IMR-90 (cell line): ENCODE data around the gene GFPT1. TPM values are rescaled to one million over a fixed set of nuclear protein-coding genes. Genes with fewer than 3 reads are reported as not detected.
A peak's percentile ranks its signal among the peaks of the same experiment; 100 is the strongest.

ENCODE experiments used
- ATAC-seq: fragments of 200-7000 bp; cut with Tn5 transposase; 2 replicates; pipeline ENCODE4 v1.9.1; 2020; ENCODE audit warnings: low read depth, mild to moderate bottlenecking, moderate library complexity
- BruUV-seq: library from RNA; stranded (reverse); fragments of 400-500 nt; replicated peaks from 2 replicates; lab custom pipeline; 2021; lab: Mats Ljungman, UMichigan
- CTCF ChIA-PET: fragments of 300-600 bp; formaldehyde crosslinking; extraction: SDS; loops from one replicate; lab custom pipeline; 2021; ENCODE audit warnings: antibody characterized with exemption; lab: Yijun Ruan, JAX
- POLR2A ChIA-PET: fragments of 300-600 bp; sonication (Branson Sonifier 250); formaldehyde crosslinking; loops from one replicate; lab custom pipeline; 2022; ENCODE audit warnings: antibody characterized with exemption; ENCODE audit not compliant: unreplicated experiment; lab: Charles Lee
- DNase-seq: peaks from one replicate; pipeline ENCODE4 v3.0.0; 2013
- H2AFZ ChIP-seq: replicated peaks from 2 replicates; pipeline ENCODE3; 2013; ENCODE audit warnings: low read length, mild to moderate bottlenecking; ENCODE audit not compliant: poor library complexity
- H2AK5ac ChIP-seq: 2 replicates; pipeline ENCODE4 v1.6.1; 2013; ENCODE audit warnings: low read depth, low read length, inconsistent platforms
- H2AK9ac ChIP-seq: replicated peaks from 2 replicates; pipeline ENCODE3; 2013; ENCODE audit warnings: mild to moderate bottlenecking, low read depth, low read length, moderate library complexity; ENCODE audit not compliant: poor library complexity
- H2BK120ac ChIP-seq: 2 replicates; pipeline ENCODE4 v1.6.1; 2013; ENCODE audit warnings: low read depth, low read length, inconsistent platforms
- H2BK15ac ChIP-seq: 3 replicates; pipeline ENCODE4 v1.6.1; 2013; ENCODE audit warnings: low read depth, low read length, inconsistent platforms
- H2BK20ac ChIP-seq: 2 replicates; pipeline ENCODE4 v1.6.1; 2013; ENCODE audit warnings: low read depth, mild to moderate bottlenecking, inconsistent platforms, low read length, moderate library complexity
- H2BK5ac ChIP-seq: 2 replicates; pipeline ENCODE4 v1.6.1; 2013; ENCODE audit warnings: mild to moderate bottlenecking, low read depth, low read length, inconsistent platforms; ENCODE audit not compliant: poor library complexity, severe bottlenecking
- H3K14ac ChIP-seq: replicated peaks from 2 replicates; pipeline ENCODE4 v1.6.1; 2013; ENCODE audit warnings: low read depth, low read length, inconsistent platforms
- H3K18ac ChIP-seq: 2 replicates; pipeline ENCODE4 v1.6.1; 2013; ENCODE audit warnings: low read depth, low read length, control low read depth
- H3K23ac ChIP-seq: 2 replicates; pipeline ENCODE4 v1.6.1; 2013; ENCODE audit warnings: low read depth, low read length, inconsistent platforms
- H3K27ac ChIP-seq: 2 replicates; pipeline ENCODE4 v1.5.1; 2013; ENCODE audit warnings: mild to moderate bottlenecking, control low read depth, low read length; ENCODE audit not compliant: insufficient read depth
- H3K27me3 ChIP-seq: 2 replicates; pipeline ENCODE4 v1.6.1; 2013; ENCODE audit warnings: low read length; ENCODE audit not compliant: control insufficient read depth, insufficient read depth
- H3K36me3 ChIP-seq: 2 replicates; pipeline ENCODE4 v1.6.1; 2013; ENCODE audit warnings: low read length, mixed read lengths; ENCODE audit not compliant: control insufficient read depth, insufficient read depth
- H3K4ac ChIP-seq: 2 replicates; pipeline ENCODE4 v1.6.1; 2013; ENCODE audit warnings: low read depth, low read length, inconsistent platforms
- H3K4me1 ChIP-seq: 2 replicates; pipeline ENCODE4 v1.6.1; 2013; ENCODE audit warnings: low read length, mixed read lengths; ENCODE audit not compliant: control insufficient read depth, insufficient read depth
- H3K4me2 ChIP-seq: 2 replicates; pipeline ENCODE4 v1.6.1; 2013; ENCODE audit warnings: low read depth, mild to moderate bottlenecking, control low read depth, low read length, moderate library complexity
- H3K4me3 ChIP-seq: 2 replicates; pipeline ENCODE4 v1.5.1; 2013; ENCODE audit warnings: low read depth, mild to moderate bottlenecking, control low read depth, low read length, moderate library complexity; ENCODE audit not compliant: insufficient read depth
- H3K56ac ChIP-seq: 2 replicates; pipeline ENCODE4 v1.6.1; 2013; ENCODE audit warnings: low read length, inconsistent platforms; ENCODE audit not compliant: insufficient read depth; ENCODE audit errors: extremely low read depth
- H3K79me1 ChIP-seq, 2 experiments: 2 replicates each; pipeline ENCODE4 v1.6.1; 2013; ENCODE audit warnings: low read length in 2 of 2, inconsistent platforms in 1 of 2, low read depth in 1 of 2
- H3K9ac ChIP-seq: 2 replicates; pipeline ENCODE4 v1.6.1; 2013; ENCODE audit warnings: low read depth, low read length, control low read depth
- H3K9me1 ChIP-seq: 2 replicates; pipeline ENCODE4 v1.6.1; 2013; ENCODE audit warnings: low read length, inconsistent platforms; ENCODE audit not compliant: insufficient read depth
- H3K9me3 ChIP-seq: 2 replicates; pipeline ENCODE4 v1.6.1; 2013; ENCODE audit warnings: low read length; ENCODE audit not compliant: control insufficient read depth, insufficient read depth
- H4K20me1 ChIP-seq: 2 replicates; pipeline ENCODE4 v1.6.1; 2013; ENCODE audit warnings: low read length, inconsistent platforms; ENCODE audit not compliant: insufficient read depth
- H4K5ac ChIP-seq: 2 replicates; pipeline ENCODE4 v1.6.1; 2013; ENCODE audit warnings: mild to moderate bottlenecking, low read depth, low read length, control low read depth
- H4K8ac ChIP-seq, 2 experiments: 2 replicates each; pipeline ENCODE4 v1.6.1; 2013; ENCODE audit warnings: low read depth in 2 of 2, low read length in 2 of 2, control low read depth in 1 of 2, inconsistent platforms in 1 of 2
- H4K91ac ChIP-seq: 2 replicates; pipeline ENCODE4 v1.6.1; 2013; ENCODE audit warnings: low read depth, low read length, inconsistent platforms; ENCODE audit not compliant: insufficient read depth
- BHLHE40 ChIP-seq: fragments of 150-350 bp; IDR thresholded peaks from 2 replicates; pipeline ENCODE4 v1.6.1; 2016; ENCODE audit warnings: mild to moderate bottlenecking, low read depth, low read length
- CTCF ChIP-seq: conservative IDR thresholded peaks from 2 replicates; pipeline ENCODE4 v1.5.1; 2012; ENCODE audit warnings: mild to moderate bottlenecking, low read depth, low read length, improper control_type of control experiment
- FOS ChIP-seq: fragments of 150-350 bp; IDR thresholded peaks from 2 replicates; pipeline ENCODE4 v1.6.1; 2016; ENCODE audit warnings: low read depth, low read length
- MAZ ChIP-seq: IDR thresholded peaks from 2 replicates; pipeline ENCODE4 v1.6.1; 2012; ENCODE audit warnings: low read depth, mild to moderate bottlenecking, low read length, improper control_type of control experiment, moderate library complexity, borderline replicate concordance
- POLR2A ChIP-seq: IDR thresholded peaks from 2 replicates; pipeline ENCODE4 v1.6.1; 2012; ENCODE audit warnings: mild to moderate bottlenecking, low read depth, low read length
- RAD21 ChIP-seq: IDR thresholded peaks from 2 replicates; pipeline ENCODE4 v1.6.1; 2012; ENCODE audit warnings: low read length, improper control_type of control experiment
- RCOR1 ChIP-seq: IDR thresholded peaks from 2 replicates; pipeline ENCODE4 v1.6.1; 2012; ENCODE audit warnings: mild to moderate bottlenecking, low read length, improper control_type of control experiment; ENCODE audit not compliant: insufficient replicate concordance
- RFX5 ChIP-seq: IDR thresholded peaks from 2 replicates; pipeline ENCODE4 v1.8.0; 2012; ENCODE audit warnings: low read depth, mild to moderate bottlenecking, low read length, moderate library complexity
- SMC3 ChIP-seq: fragments of 150-350 bp; IDR thresholded peaks from 2 replicates; pipeline ENCODE4 v1.6.1; 2016; ENCODE audit warnings: low read depth, mild to moderate bottlenecking, antibody characterized with exemption, low read length, moderate library complexity
- WGBS, 2 experiments: methylation state at CpG; one replicate each; pipeline versions ENCODE4 v1.1.5 to v1.1.7; 2013; ENCODE audit warnings: missing lambda C conversion rate in 2 of 2; ENCODE audit not compliant: insufficient read length in 1 of 2; ENCODE audit errors: extremely low coverage in 2 of 2; 5-methylcytosine and 5-hydroxymethylcytosine counted together
- dilution Hi-C: fragments of 300-500 bp; cut with HindIII; formaldehyde crosslinking; loops from one replicate; pipeline ENCODE4 v1.14.3; 2018; ENCODE audit warnings: low sequenced_read_pairs; ENCODE audit not compliant: unreplicated experiment
- in situ Hi-C: fragments of 300-500 bp; cut with MboI; formaldehyde crosslinking; loops from 3 replicates; pipeline ENCODE4 v1.14.3; 2019; ENCODE audit warnings: low sequenced_read_pairs, inconsistent platforms, mixed read lengths
- intact Hi-C: fragments of 100-400 bp; cut with micrococcal nuclease; formaldehyde crosslinking; loops from 2 replicates; pipeline ENCODE4 v1.10.0; 2022
- polyA plus RNA-seq, 3 experiments: library from polyadenylated mRNA; depleted of rRNA; stranded (reverse); fragments of >200 nt; gene quantifications; 2 replicates each; pipeline ENCODE4 v1.2.3, GENCODE V29; 2012; ENCODE audit warnings: low replicate concordance in 1 of 3
- total RNA-seq: library from RNA; depleted of rRNA; stranded (reverse); fragments of >200 nt; gene quantifications from 2 replicates; pipeline ENCODE4 v1.2.3, GENCODE V29; 2012
- TF ChIP-seq, protein P1 (sequence below): fragments of 150-350 bp; IDR thresholded peaks from 2 replicates; pipeline ENCODE4 v1.6.1; 2017; ENCODE audit warnings: mild to moderate bottlenecking, antibody characterized with exemption, low read length, low read depth

Gene GFPT1
- total and polyA plus RNA-seq, 2 of the 4 experiments (the other 2 are of a cell fraction), result 23.5 to 52.9 TPM

DNA sequence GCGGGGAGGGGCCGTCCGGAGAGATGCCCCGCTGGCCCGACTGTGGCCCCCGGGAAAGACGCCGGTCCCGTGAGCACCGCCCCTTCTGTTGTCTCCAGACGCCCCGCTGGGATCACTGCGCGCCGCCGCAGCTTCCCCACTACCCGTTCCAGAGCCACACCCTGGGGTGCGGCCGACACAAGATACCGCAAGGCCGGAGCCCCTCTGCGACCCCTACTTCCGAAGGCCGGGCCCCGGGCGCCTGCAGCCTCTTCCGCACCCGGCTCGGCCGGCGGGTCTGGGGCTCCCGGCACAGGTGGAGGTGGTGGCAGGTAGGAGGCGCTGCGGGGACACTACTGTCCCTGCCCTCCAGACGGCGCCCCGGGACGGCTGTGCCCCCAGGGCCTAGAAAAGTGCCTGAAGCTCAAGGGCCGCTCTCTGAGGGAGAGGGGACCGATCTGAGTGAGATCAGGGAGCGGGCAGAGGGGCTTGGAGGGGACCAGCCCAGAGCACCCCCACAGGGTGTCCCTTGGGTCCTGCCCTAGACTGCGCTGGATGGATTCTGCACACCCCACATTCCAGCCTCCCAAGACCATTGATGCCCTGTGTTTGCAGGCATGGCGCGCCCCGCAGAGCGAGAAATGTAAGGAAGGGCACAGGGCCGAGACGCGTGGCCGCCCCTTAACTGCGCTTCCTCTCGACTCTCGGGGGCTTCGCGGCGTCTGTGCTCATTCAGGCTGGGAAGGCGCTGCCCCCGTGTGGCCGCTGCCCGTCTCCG is 80.0 kb downstream of the GFPT1 start:
- TF ChIP-seq SMC3, result peak; percentile 95
- peak; percentile 50 for TF ChIP-seq RCOR1
- TF ChIP-seq, protein P1, sequence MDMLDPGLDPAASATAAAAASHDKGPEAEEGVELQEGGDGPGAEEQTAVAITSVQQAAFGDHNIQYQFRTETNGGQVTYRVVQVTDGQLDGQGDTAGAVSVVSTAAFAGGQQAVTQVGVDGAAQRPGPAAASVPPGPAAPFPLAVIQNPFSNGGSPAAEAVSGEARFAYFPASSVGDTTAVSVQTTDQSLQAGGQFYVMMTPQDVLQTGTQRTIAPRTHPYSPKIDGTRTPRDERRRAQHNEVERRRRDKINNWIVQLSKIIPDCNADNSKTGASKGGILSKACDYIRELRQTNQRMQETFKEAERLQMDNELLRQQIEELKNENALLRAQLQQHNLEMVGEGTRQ, result no peak
- TF ChIP-seq RAD21, result peak; percentile 98
- TF ChIP-seq MAZ, result peak; percentile 74; the same call in 1 of the 2 replicates
- no peak for TF ChIP-seq FOS
- TF ChIP-seq RFX5, result no peak
- TF ChIP-seq BHLHE40, result no peak
- peak; percentile 93 for TF ChIP-seq CTCF
- peak; percentile 57 for TF ChIP-seq POLR2A
- H4K91ac ChIP-seq, result peak overlapping the region; percentile 99
- peak overlapping the region; percentile 77 for H2BK5ac ChIP-seq
- peak; percentile 90 for ATAC-seq
- no TSS peak for BruUV-seq
- peak overlapping the region; percentile 97 for H3K14ac ChIP-seq
- peak overlapping the region; percentile 95 to 96 for H4K8ac ChIP-seq
- no peaks in the 10 kb centered on the region for H4K20me1 ChIP-seq
- dilution Hi-C loops (loop anchor here (25.0 kb wide), 1 partner anchor 295 kb away; the partner anchor contains the start of gene ANTXR1), intact Hi-C loops (loop anchor here (1.0 to 5.0 kb wide), 9 partner anchors 65 to 364 kb away; partner anchors contain the start of gene ANTXR1), in situ Hi-C loops (loop anchor here (5.0 kb wide), 2 partner anchors 295 to 360 kb away; partner anchors contain the start of gene ANTXR1)
- CTCF ChIA-PET, result interaction anchor here (0.8 to 1.9 kb wide), 4 partner anchors 13 to 363 kb away, joined by 3 to 5 read pairs (median 4); no protein-coding TSS in a partner anchor
- H3K4ac ChIP-seq, result peak overlapping the region; percentile 99
- peak overlapping the region; percentile 70 for H3K56ac ChIP-seq
- peaks cover 31% of the 10 kb centered on the region for H3K4me1 ChIP-seq
- H3K9me1 ChIP-seq, result peaks cover 19% of the 10 kb centered on the region
- H2BK15ac ChIP-seq, result peak overlapping the region; percentile 99; the same call in 2 of the 3 replicates
- WGBS, 2 experiments, result 6% methylated on average over 11 of the region's 61 CpGs; no CpG with 5 or more reads in 1 of the 2 experiments
- POLR2A ChIA-PET, result no interaction called here
- H4K5ac ChIP-seq, result peak overlapping the region; percentile 82
- DNase-seq, result peak; percentile 77
- peak overlapping the region; percentile 92 for H2AK9ac ChIP-seq
- peak overlapping the region; percentile 98 for H2BK120ac ChIP-seq
- H2AK5ac ChIP-seq, result peak overlapping the region; percentile 99
- H3K27ac ChIP-seq, result peak overlapping the region; percentile 71
- peak overlapping the region; percentile 76 for H3K18ac ChIP-seq
- peak overlapping the region; percentile 93 for H2BK20ac ChIP-seq
- H3K23ac ChIP-seq, result peak overlapping the region; percentile 93; the same call in 1 of the 2 replicates
- peak overlapping the region; percentile 98 for H2AFZ ChIP-seq
- H3K36me3 ChIP-seq, result no peaks in the 10 kb centered on the region
- peaks cover 5% of the 10 kb centered on the region for H3K9me3 ChIP-seq
- H3K27me3 ChIP-seq, result no peaks in the 10 kb centered on the region
- H3K9ac ChIP-seq, result peak overlapping the region; percentile 64
- peak overlapping the region; percentile 81 for H3K4me2 ChIP-seq
- peaks cover 0 to 17% of the 10 kb centered on the region in 2 experiments; a peak in 2 of 4 replicates for H3K79me1 ChIP-seq
- peak overlapping the region; percentile 35; the same call in 1 of the 2 replicates for H3K4me3 ChIP-seq
